Bronchial smooth muscle cell (primary cell): Measurements from ENCODE around the gene LPIN3. TPM values are rescaled to one million over a fixed set of nuclear protein-coding genes. Genes with fewer than 3 reads are reported as not detected.

Experiments
- total RNA-seq: library from RNA; depleted of rRNA; stranded (reverse); fragments of >200 nt; gene quantifications from 2 replicates; pipeline ENCODE4 v1.2.1, GENCODE V29; 2014

LPIN3 gene, protein sequence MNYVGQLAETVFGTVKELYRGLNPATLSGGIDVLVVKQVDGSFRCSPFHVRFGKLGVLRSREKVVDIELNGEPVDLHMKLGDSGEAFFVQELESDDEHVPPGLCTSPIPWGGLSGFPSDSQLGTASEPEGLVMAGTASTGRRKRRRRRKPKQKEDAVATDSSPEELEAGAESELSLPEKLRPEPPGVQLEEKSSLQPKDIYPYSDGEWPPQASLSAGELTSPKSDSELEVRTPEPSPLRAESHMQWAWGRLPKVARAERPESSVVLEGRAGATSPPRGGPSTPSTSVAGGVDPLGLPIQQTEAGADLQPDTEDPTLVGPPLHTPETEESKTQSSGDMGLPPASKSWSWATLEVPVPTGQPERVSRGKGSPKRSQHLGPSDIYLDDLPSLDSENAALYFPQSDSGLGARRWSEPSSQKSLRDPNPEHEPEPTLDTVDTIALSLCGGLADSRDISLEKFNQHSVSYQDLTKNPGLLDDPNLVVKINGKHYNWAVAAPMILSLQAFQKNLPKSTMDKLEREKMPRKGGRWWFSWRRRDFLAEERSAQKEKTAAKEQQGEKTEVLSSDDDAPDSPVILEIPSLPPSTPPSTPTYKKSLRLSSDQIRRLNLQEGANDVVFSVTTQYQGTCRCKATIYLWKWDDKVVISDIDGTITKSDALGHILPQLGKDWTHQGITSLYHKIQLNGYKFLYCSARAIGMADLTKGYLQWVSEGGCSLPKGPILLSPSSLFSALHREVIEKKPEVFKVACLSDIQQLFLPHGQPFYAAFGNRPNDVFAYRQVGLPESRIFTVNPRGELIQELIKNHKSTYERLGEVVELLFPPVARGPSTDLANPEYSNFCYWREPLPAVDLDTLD
- total RNA-seq: 4.6 and 5.4 TPM in 2 replicates

DNA sequence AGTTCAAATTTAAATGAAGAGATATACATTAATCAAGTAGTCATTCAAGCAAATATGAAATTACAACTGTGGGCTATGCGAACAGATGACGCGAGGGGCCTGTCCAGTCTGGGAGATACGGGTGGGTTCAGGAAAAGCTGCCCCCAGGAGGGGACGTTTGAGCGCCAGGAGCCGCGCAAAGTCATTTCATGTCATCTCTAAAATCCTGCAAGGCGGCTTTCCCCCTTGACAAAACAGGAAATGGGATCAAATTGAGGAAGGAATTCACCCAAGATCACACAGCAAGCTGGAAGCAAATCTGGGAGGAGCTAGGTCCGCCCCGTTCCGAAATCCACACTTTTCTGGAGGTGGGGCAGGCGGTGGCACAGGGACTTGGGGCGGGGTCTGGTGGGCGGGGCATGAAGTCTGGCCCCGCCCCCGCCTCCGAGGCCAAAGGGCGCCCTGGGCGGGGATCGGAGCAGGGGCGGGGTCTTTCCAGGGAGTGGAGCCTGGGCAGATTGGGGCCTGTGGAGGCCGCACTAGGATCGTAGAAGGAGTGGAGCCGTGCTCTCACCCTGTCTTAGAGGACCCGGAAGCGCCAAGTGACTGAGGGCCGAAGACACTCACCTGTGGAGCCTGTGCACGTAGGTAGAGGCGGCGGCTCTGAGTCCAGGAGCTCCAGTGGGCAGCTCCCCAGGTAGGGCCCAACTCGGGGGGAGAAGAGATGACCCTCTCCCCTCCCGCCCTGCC is at the start of gene LPIN3:
Gene LPIN3 (plus strand): TSS at position 495 of the 729 bp plus-strand sequence. CDS start 4,983 bp downstream, outside the sequence.

DNA sequence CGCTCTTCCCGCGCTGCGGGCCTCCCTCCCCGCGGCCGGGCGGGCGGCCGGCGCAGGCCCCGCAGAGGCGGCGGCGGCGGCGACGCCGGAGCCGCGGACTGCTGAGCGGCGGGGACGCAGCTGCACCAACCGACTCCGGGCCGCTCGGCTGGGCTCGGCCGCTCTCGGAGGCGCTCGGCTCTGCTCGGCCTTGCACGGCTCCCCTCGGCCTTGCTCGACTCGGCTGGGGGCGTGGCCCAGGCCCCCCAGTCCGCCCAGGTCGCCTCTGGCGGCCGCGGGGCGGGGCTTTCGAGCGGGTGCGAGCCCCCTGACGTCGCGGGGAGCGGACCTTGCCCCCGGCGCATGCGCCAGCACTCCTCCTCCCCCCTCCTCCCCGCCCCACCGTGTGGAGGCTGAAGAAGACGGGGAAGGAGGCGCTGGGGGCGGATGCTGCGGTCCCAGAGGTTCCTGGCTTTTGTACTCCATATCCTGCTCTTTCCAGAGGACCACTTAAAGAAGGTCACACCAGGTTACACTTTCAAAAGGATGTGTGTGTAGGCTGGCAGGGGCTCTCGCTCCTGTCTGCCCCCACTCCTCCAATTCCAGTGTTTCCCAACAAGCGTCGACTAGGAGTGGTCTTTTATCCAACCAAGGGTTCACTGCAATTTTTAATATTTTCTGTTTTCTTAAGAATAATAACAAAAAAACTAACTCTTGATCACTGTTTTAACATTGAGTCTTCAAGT is 22.9 kb upstream of the LPIN3 start, which contains the start of gene ZHX3:
Gene ZHX3 (minus strand): TSS at position 186 of the 725 bp plus-strand sequence. CDS start 112,815 bp downstream, outside the sequence.

DNA sequence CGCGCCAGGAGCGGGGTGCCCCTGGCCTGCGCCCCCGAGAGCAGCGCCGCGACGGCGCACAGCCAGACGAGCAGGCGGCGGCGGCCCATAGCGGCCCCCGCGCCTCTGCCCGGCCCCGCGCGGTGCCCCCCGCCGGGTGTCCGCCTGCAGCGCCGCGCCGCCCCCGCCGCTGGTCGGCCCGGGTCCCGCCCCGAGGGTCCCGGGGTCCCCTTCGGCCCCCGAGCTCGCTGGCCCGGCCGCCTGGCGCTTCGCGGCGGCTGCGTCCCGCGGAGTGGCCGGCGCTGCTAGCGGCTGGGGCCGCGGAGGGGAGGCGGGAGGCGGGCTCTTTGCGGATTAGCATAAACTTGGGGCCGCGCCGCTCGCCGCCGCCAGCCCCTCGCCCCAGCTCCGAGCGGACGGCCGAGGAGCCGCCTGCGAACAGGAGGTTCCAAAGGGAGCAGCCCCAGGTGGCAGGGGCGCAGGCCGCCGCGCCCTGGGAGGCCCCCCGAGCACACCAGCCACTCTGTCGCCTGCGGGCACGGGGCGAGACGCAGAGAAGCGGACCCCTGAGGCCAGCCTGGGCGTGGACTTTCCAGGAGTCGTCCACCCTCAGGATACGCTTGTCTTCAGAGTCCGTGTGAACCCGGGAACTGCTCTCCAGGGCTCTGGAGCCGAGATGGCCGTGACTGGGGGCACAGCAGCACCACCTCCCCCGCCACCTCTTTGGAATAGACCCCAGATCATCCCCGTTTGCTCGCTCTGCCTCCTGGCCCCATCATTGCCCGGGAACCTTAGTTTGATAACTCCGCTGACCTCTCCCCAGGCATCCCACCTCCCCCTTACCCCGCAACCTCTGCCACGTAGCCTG is 26.1 kb downstream of the LPIN3 start, which contains the start of gene EMILIN3:
Gene EMILIN3 (minus strand): TSS at position 273 of the 847 bp plus-strand sequence. CDS start 184 bp downstream, at position 89.

Other genes starting within 250 kb of the LPIN3 start
- 83.7 and 100 TPM in 2 replicates for gene PLCG1, start 203.3 kb upstream of the LPIN3 start, total RNA-seq
- 10.4 and 12.8 TPM in 2 replicates for gene ZHX3, start 23.1 kb upstream of the LPIN3 start, total RNA-seq
- gene EMILIN3, start 26.0 kb downstream of the LPIN3 start, total RNA-seq: under 0.01 TPM in 1 of 2 replicates, not detected in the other